SH-SY5Y (cell line): ENCODE data around the gene FAM241A.

ENCODE experiments used
- GATA2 ChIP-seq: IDR thresholded peaks from 2 replicates; pipeline ENCODE4 v1.6.1; 2011; ENCODE audit warnings: mild to moderate bottlenecking, low read depth, low read length
- GATA3 ChIP-seq: IDR thresholded peaks from 2 replicates; pipeline ENCODE4 v1.6.1; 2011; ENCODE audit warnings: low read depth, mild to moderate bottlenecking, low read length, moderate library complexity

DNA sequence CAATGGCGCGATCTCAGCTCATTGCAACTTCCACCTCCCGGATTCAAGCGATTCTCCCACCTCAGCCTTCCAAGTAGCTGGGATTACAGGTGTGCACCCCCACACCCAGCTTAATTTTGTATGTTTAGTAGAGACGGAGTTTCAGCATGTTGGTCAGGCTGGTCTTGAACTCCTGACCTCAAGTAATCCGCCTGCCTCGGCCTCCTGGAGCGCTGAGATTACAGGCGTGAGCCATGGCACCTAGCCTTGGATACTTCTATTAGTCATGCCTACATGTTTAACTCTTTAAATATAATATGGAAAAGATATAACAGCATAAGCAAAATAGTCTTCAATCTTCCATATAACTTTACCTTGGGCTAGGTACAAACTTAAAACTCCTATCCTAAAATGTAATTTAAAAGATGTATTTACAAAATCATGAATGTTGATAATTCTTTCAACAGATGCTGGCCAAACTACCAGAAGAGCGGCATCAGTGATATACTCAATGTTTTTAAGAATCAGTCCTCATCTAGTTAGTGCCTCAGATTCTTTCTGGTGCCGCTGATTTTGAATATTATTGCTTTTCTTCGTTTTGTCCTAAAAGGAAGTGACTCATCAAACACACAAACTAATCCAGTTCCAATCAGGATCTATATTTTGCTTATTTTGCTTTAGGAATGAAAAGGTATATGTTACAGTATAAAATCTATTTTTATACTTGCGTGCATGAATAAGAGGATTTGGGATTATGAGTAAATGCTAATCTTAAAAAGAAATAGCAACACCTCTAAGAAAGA is 23.7 kb downstream of the FAM241A start:
- TF ChIP-seq GATA2 (no peak), GATA3 (no peak)
